Measurements from ENCODE around the gene FBLN1. TPM values are rescaled to one million over a fixed set of nuclear protein-coding genes. Genes with fewer than 3 reads are reported as not detected.

The FBLN1 gene
- total RNA-seq: 283 to 297 TPM (median 296 TPM) in 3 replicates

- no peaks in the 10 kb centered on the region for H3K9me3 Mint-ChIP-seq
- TF ChIP-seq CTCF (IDR thresholded peaks at IDR 0.05; ENCODE audit: unreplicated experiment): no peak
- H3K27ac Mint-ChIP-seq: peak within 1 kb of the TSS; percentile 98
- H3K27me3 Mint-ChIP-seq (ENCODE audit: low read depth): no peaks in the 10 kb centered on the region
- H3K36me3 Mint-ChIP-seq: no peaks in the 10 kb centered on the region
- DNase-seq (ENCODE audit: low spot score in 2 of 2, unreplicated experiment in 2 of 2): peak; percentile 57 to 74
- H3K4me3 Mint-ChIP-seq: peak within 1 kb of the TSS; percentile 83
- peaks cover 48% of the 10 kb centered on the region for H3K4me1 Mint-ChIP-seq
Measured at GRCh38 chr22:45502215-45503049, at the start of gene FBLN1. Gene FBLN1, plus strand, starts transcription at chr22:45502883. Its CDS starts 103 bp downstream, at chr22:45502986.

GRCh38 chr22:45453764-45454163 is 48.9 kb upstream of the FBLN1 start:
- Mint-ChIP-seq H3K9me3 (no peaks in the 10 kb centered on the region), H3K36me3 (no peaks in the 10 kb centered on the region), H3K4me1 (peaks cover 50% of the 10 kb centered on the region), H3K4me3 (no peak overlapping the region), H3K27ac (peak overlapping the region; percentile 34), H3K27me3 (ENCODE audit: low read depth) (no peaks in the 10 kb centered on the region)
- no peak for DNase-seq (ENCODE audit: low spot score in 2 of 2, unreplicated experiment in 2 of 2)
- TF ChIP-seq CTCF (IDR thresholded peaks at IDR 0.05; ENCODE audit: unreplicated experiment): no peak

- H3K27ac Mint-ChIP-seq: no peak overlapping the region
- no peaks in the 10 kb centered on the region for H3K36me3 Mint-ChIP-seq
Measured at GRCh38 chr22:45454275-45454674, 48.4 kb upstream of the FBLN1 start.

GRCh38 chr22:45455212-45455611 is 47.5 kb upstream of the FBLN1 start:
- no peak for DNase-seq (ENCODE audit: low spot score in 2 of 2, unreplicated experiment in 2 of 2)
- peak overlapping the region; percentile 66 for H3K27ac Mint-ChIP-seq
- peaks cover 50% of the 10 kb centered on the region for H3K4me1 Mint-ChIP-seq
- peak overlapping the region; percentile 7 for H3K4me3 Mint-ChIP-seq
- no peaks in the 10 kb centered on the region for H3K9me3 Mint-ChIP-seq
- H3K36me3 Mint-ChIP-seq: no peaks in the 10 kb centered on the region
- no peak for TF ChIP-seq CTCF (IDR thresholded peaks at IDR 0.05; ENCODE audit: unreplicated experiment)
- H3K27me3 Mint-ChIP-seq (ENCODE audit: low read depth): no peaks in the 10 kb centered on the region

More at GRCh38 chr22:45454275-45454674, 48.4 kb upstream of the FBLN1 start:
- no peak for TF ChIP-seq CTCF (IDR thresholded peaks at IDR 0.05; ENCODE audit: unreplicated experiment)
- H3K4me3 Mint-ChIP-seq: no peak overlapping the region
- peaks cover 50% of the 10 kb centered on the region for H3K4me1 Mint-ChIP-seq
- DNase-seq (ENCODE audit: low spot score in 2 of 2, unreplicated experiment in 2 of 2): no peak
- no peaks in the 10 kb centered on the region for H3K9me3 Mint-ChIP-seq
- H3K27me3 Mint-ChIP-seq (ENCODE audit: low read depth): no peaks in the 10 kb centered on the region

GRCh38 chr22:45455621-45456020 is 47.1 kb upstream of the FBLN1 start:
- Mint-ChIP-seq H3K36me3 (no peaks in the 10 kb centered on the region), H3K4me1 (peaks cover 52% of the 10 kb centered on the region)

More at GRCh38 chr22:45455621-45456020, 47.1 kb upstream of the FBLN1 start:
- Mint-ChIP-seq H3K4me3 (no peak overlapping the region), H3K27ac (peak overlapping the region; percentile 66), H3K9me3 (no peaks in the 10 kb centered on the region), H3K27me3 (ENCODE audit: low read depth) (no peaks in the 10 kb centered on the region)
- no peak for DNase-seq (ENCODE audit: low spot score in 2 of 2, unreplicated experiment in 2 of 2)
- no peak for TF ChIP-seq CTCF (IDR thresholded peaks at IDR 0.05; ENCODE audit: unreplicated experiment)

All from mesothelial cell of epicardium (in vitro differentiated cells).